SK-N-SH (cell line): ENCODE results near the gene EEF2K. TPM values are rescaled to one million over a fixed set of nuclear protein-coding genes. Genes with fewer than 3 reads are reported as not detected.

Source experiments
- CTCF ChIA-PET: fragments of 300-600, 350-600 bp; formaldehyde crosslinking; extraction: SDS; loops from one replicate; lab custom pipeline; 2021; lab: Yijun Ruan, JAX
- POLR2A ChIA-PET: fragments of 350-600 bp; sonication (Branson Sonifier 250); formaldehyde crosslinking; extraction: SDS; loops from one replicate; lab custom pipeline; 2020; ENCODE audit warnings: antibody characterized with exemption, inconsistent platforms; lab: Yijun Ruan, JAX
- DNase-seq: peaks from one replicate; pipeline ENCODE4 v3.0.0; 2012
- H2AFZ ChIP-seq: fragments of 200-600 bp; sonication (generic); 2 replicates; pipeline ENCODE4 v1.8.1; 2016; ENCODE audit warnings: antibody characterized with exemption, mild to moderate bottlenecking, low read depth
- H3F3A ChIP-seq: fragments of 200-600 bp; sonication (generic); replicated peaks from 2 replicates; pipeline ENCODE3; 2016; ENCODE audit warnings: antibody characterized with exemption, mild to moderate bottlenecking; ENCODE audit not compliant: insufficient read depth
- H3K27ac ChIP-seq, 2 experiments: fragments of 200-500 bp in 1 of 2; fragments of 200-600 bp in 1 of 2; sonication (Bioruptor generic) in 1 of 2; sonication (generic), shearing (Covaris generic) in 1 of 2; 2 replicates each; pipeline versions ENCODE4 v1.5.1 to v1.6.1; 2014 to 2016; ENCODE audit warnings: low read depth in 2 of 2, inconsistent platforms in 1 of 2, low read length in 1 of 2, mild to moderate bottlenecking in 1 of 2, mixed read lengths in 1 of 2
- H3K27me3 ChIP-seq: fragments of 200-600 bp; sonication (generic), shearing (Covaris generic); 2 replicates; pipeline ENCODE4 v1.6.1; 2016; ENCODE audit warnings: mixed run types; ENCODE audit not compliant: insufficient read depth
- H3K36me3 ChIP-seq, 2 experiments: fragments of 200-500 bp in 1 of 2; fragments of 200-600 bp in 1 of 2; sonication (Bioruptor generic) in 1 of 2; sonication (generic) in 1 of 2; replicated peaks in 1 of 2; 2 replicates each; pipeline versions ENCODE3 to v1.5.1; 2014 to 2016; ENCODE audit warnings: low read length in 1 of 2, mild to moderate bottlenecking in 1 of 2; ENCODE audit not compliant: insufficient read depth in 2 of 2, control insufficient read depth in 1 of 2
- H3K4me1 ChIP-seq, 2 experiments: fragments of 200-500 bp in 1 of 2; fragments of 200-600 bp in 1 of 2; sonication (Bioruptor generic) in 1 of 2; sonication (generic), shearing (Covaris generic) in 1 of 2; 2 replicates each; pipeline versions ENCODE4 v1.5.1 to v1.6.1; 2014 to 2016; ENCODE audit warnings: low read depth in 1 of 2, low read length in 1 of 2, mixed run types in 1 of 2; ENCODE audit not compliant: insufficient read depth in 2 of 2, control insufficient read depth in 1 of 2
- H3K4me2 ChIP-seq: fragments of 200-600 bp; sonication (generic), shearing (Covaris generic); 2 replicates; pipeline ENCODE4 v1.6.1; 2017; ENCODE audit warnings: mixed run types
- H3K4me3 ChIP-seq, 2 experiments: fragments of 200-500 bp in 1 of 2; fragments of 200-600 bp in 1 of 2; sonication (Bioruptor generic) in 1 of 2; sonication (generic), shearing (Covaris generic) in 1 of 2; 2 replicates each; pipeline versions ENCODE4 v1.5.1 to v1.8.1; 2014 to 2016; ENCODE audit warnings: low read depth in 2 of 2, inconsistent platforms in 1 of 2, low read length in 1 of 2, mild to moderate bottlenecking in 1 of 2, mixed read lengths in 1 of 2, moderate library complexity in 1 of 2
- H3K79me2 ChIP-seq: fragments of 200-600 bp; sonication (generic); 2 replicates; pipeline ENCODE4 v1.8.1; 2017; ENCODE audit warnings: mild to moderate bottlenecking; ENCODE audit not compliant: insufficient read depth
- H3K9ac ChIP-seq: fragments of 200-600 bp; sonication (generic); 2 replicates; pipeline ENCODE4 v1.6.1; 2017; ENCODE audit warnings: mixed run types
- H3K9me2 ChIP-seq: fragments of 200-600 bp; sonication (generic); 2 replicates; pipeline ENCODE4 v1.6.1; 2017; ENCODE audit warnings: mixed run types
- H3K9me3 ChIP-seq: fragments of 200-600 bp; sonication (generic); 2 replicates; pipeline ENCODE4 v1.6.1; 2017; ENCODE audit warnings: mixed run types, mild to moderate bottlenecking, moderate library complexity
- H4K20me1 ChIP-seq: fragments of 200-600 bp; sonication (generic); 2 replicates; pipeline ENCODE4 v1.6.1; 2017; ENCODE audit warnings: mild to moderate bottlenecking, mixed run types; ENCODE audit not compliant: insufficient read depth
- CTCF ChIP-seq: fragments of 200-600 bp; sonication (generic); IDR thresholded peaks from 2 replicates; pipeline ENCODE4 v1.6.1; 2017; ENCODE audit warnings: antibody characterized with exemption, mild to moderate bottlenecking, moderate library complexity
- ELF1 ChIP-seq: IDR thresholded peaks from 2 replicates; pipeline ENCODE4 v1.4.0; 2012
- EP300 ChIP-seq, 2 experiments: IDR thresholded peaks; 2 replicates each; pipeline versions ENCODE4 v1.4.0 to v1.6.1; 2012; ENCODE audit warnings: borderline replicate concordance in 1 of 2, low read depth in 1 of 2, low read length in 1 of 2
- FOXJ3 ChIP-seq: sonication (generic); formaldehyde crosslinking; IDR thresholded peaks from 2 replicates; pipeline ENCODE4 v1.5.1; 2020; ENCODE audit warnings: mild to moderate bottlenecking, missing genetic modification reagents
- FOXM1 ChIP-seq: IDR thresholded peaks from 2 replicates; pipeline ENCODE4 v1.4.0; 2012; ENCODE audit warnings: low read depth, mild to moderate bottlenecking
- GABPA ChIP-seq: IDR thresholded peaks from 2 replicates; pipeline ENCODE4 v1.4.0; 2012; ENCODE audit warnings: low read depth, mild to moderate bottlenecking
- JUND ChIP-seq: IDR thresholded peaks from 2 replicates; pipeline ENCODE4 v1.4.0; 2012
- MAX ChIP-seq: IDR thresholded peaks from 2 replicates; pipeline ENCODE4 v1.4.0; 2012; ENCODE audit warnings: low read depth
- MEF2A ChIP-seq: IDR thresholded peaks from 2 replicates; pipeline ENCODE4 v1.4.0; 2012; ENCODE audit warnings: low read depth, borderline replicate concordance
- MXI1 ChIP-seq: IDR thresholded peaks from 2 replicates; pipeline ENCODE4 v1.6.1; 2012; ENCODE audit warnings: mild to moderate bottlenecking, low read depth, low read length, improper control_type of control experiment
- NFIC ChIP-seq: IDR thresholded peaks from 2 replicates; pipeline ENCODE4 v1.4.0; 2012; ENCODE audit warnings: borderline replicate concordance
- NRF1 ChIP-seq: IDR thresholded peaks from 2 replicates; pipeline ENCODE4 v1.6.1; 2012; ENCODE audit warnings: low read depth, mild to moderate bottlenecking, low read length
- POLR2AphosphoS5 ChIP-seq: IDR thresholded peaks from 2 replicates; pipeline ENCODE4 v1.6.1; 2012; ENCODE audit warnings: low read depth, low read length
- RCOR1 ChIP-seq: fragments of 150-350 bp; IDR thresholded peaks from 2 replicates; pipeline ENCODE4 v1.6.1; 2017; ENCODE audit warnings: antibody characterized with exemption, low read length
- REST ChIP-seq: IDR thresholded peaks from 2 replicates; pipeline ENCODE4 v1.6.1; 2012; ENCODE audit warnings: mild to moderate bottlenecking, low read depth, low read length, moderate library complexity
- RFX5 ChIP-seq: IDR thresholded peaks from 2 replicates; pipeline ENCODE4 v1.6.1; 2012; ENCODE audit warnings: mild to moderate bottlenecking, improper control_type of control experiment, low read length
- SMC3 ChIP-seq: IDR thresholded peaks from 2 replicates; pipeline ENCODE4 v1.6.1; 2012; ENCODE audit warnings: low read depth, low read length, improper control_type of control experiment
- TCF12 ChIP-seq: IDR thresholded peaks from 2 replicates; pipeline ENCODE4 v1.4.0; 2012
- YY1 ChIP-seq: IDR thresholded peaks from 2 replicates; pipeline ENCODE4 v1.4.0; 2012; ENCODE audit warnings: low read depth, mild to moderate bottlenecking
- WGBS: methylation state at CpG from one replicate; pipeline ENCODE4 v1.1.6; 2017; ENCODE audit warnings: low lambda C conversion rate; 5-methylcytosine and 5-hydroxymethylcytosine counted together
- polyA plus RNA-seq, 3 experiments: library from polyadenylated mRNA; depleted of rRNA; stranded (reverse); fragments of >200 nt; gene quantifications; 2 replicates each; pipeline ENCODE4 v1.2.3, GENCODE V29; 2012

The EEF2K gene
- polyA plus RNA-seq, 1 of the 3 experiments (the other 2 are of a cell fraction), result 8.0 TPM

GRCh38 chr16:22313876-22314470 lies 107.9 kb downstream of the EEF2K start:
- H4K20me1 ChIP-seq, result no peaks in the 10 kb centered on the region
- no peaks in the 10 kb centered on the region for H3F3A ChIP-seq
- no peaks in the 10 kb centered on the region for H3K9me3 ChIP-seq
- CTCF ChIA-PET, result interaction anchor here (1.4 kb wide), 1 partner anchor 14 kb away, joined by 5 read pairs; no protein-coding TSS in a partner anchor
- no peaks in the 10 kb centered on the region for H3K9me2 ChIP-seq
- no peaks in the 10 kb centered on the region for H3K79me2 ChIP-seq
- WGBS, result 100% methylated on average over 8 of the region's 10 CpGs
- H3K27ac ChIP-seq, result no peak overlapping the region
- H3K36me3 ChIP-seq, result peaks cover 21 to 50% of the 10 kb centered on the region in 2 experiments
- H3K27me3 ChIP-seq, result no peaks in the 10 kb centered on the region
- no peaks in the 10 kb centered on the region for H3K4me1 ChIP-seq
- DNase-seq, result no peak
- H3K9ac ChIP-seq, result no peak overlapping the region
- POLR2A ChIA-PET, result no interaction called here
- H2AFZ ChIP-seq, result no peak overlapping the region
- H3K4me3 ChIP-seq, result no peak overlapping the region
- TF ChIP-seq ELF1, result no peak
- TF ChIP-seq TCF12, result no peak
- no peak for TF ChIP-seq FOXJ3
- TF ChIP-seq GABPA, result no peak
- no peak overlapping the region for H3K4me2 ChIP-seq

GRCh38 chr16:22314661-22315626 lies 108.9 kb downstream of the EEF2K start:
- ChIA-PET POLR2A (no interaction called here), CTCF (interaction anchor here (1.4 kb wide), 1 partner anchor 15 kb away, joined by 5 read pairs; no protein-coding TSS in a partner anchor)
- Histone ChIP-seq H3K9me3 (no peaks in the 10 kb centered on the region), H2AFZ (no peak overlapping the region), H3K9ac (no peak overlapping the region), H3K27ac (no peak overlapping the region), H3K79me2 (no peaks in the 10 kb centered on the region), H3K9me2 (no peaks in the 10 kb centered on the region), H3F3A (no peaks in the 10 kb centered on the region), H3K4me3 (no peak overlapping the region), H3K27me3 (no peaks in the 10 kb centered on the region), H3K4me1 (no peaks in the 10 kb centered on the region), H3K4me2 (no peak overlapping the region), H4K20me1 (no peaks in the 10 kb centered on the region), H3K36me3 (peaks cover 18 to 44% of the 10 kb centered on the region in 2 experiments)
- TF ChIP-seq FOXM1, result no peak
- TF ChIP-seq MXI1, result no peak
- TF ChIP-seq MAX, result no peak
- TF ChIP-seq NFIC, result no peak
- no peak for TF ChIP-seq SMC3
- no peak for TF ChIP-seq EP300 (IDR thresholded peaks at IDR 0.05; ENCODE audit: borderline replicate concordance in 1 of 2, low read depth in 1 of 2, low read length in 1 of 2)
- TF ChIP-seq MEF2A, result no peak
- TF ChIP-seq NRF1, result no peak
- no peak for TF ChIP-seq CTCF
- TF ChIP-seq YY1, result no peak
- TF ChIP-seq RFX5, result no peak
- TF ChIP-seq RCOR1, result no peak
- no peak for TF ChIP-seq REST
- TF ChIP-seq POLR2AphosphoS5, result no peak
- TF ChIP-seq JUND, result no peak
- DNase-seq, result no peak
- WGBS, result 92% methylated on average over 28 of the region's 37 CpGs
